HCT116 (cell line): ENCODE results near the gene LCA5L. TPM values are rescaled to one million over a fixed set of nuclear protein-coding genes. Genes with fewer than 3 reads are reported as not detected.

Source experiments
- ATAC-seq: fragments of 200-7000 bp; cut with Tn5 transposase; 2 replicates; pipeline ENCODE4 v1.9.1; 2020; ENCODE audit warnings: mild to moderate bottlenecking, moderate library complexity
- BruUV-seq: library from RNA; stranded (reverse); fragments of 400-500 nt; replicated peaks from 2 replicates; lab custom pipeline; 2021; lab: Mats Ljungman, UMichigan
- CTCF ChIA-PET: fragments of 300-600 bp; sonication (Branson Sonifier 250); formaldehyde crosslinking; loops from one replicate; lab custom pipeline; 2021; ENCODE audit warnings: antibody characterized with exemption; lab: Charles Lee
- POLR2A ChIA-PET: fragments of 300-600, 350-600 bp; sonication (Branson Sonifier 250); formaldehyde crosslinking; loops from one replicate; lab custom pipeline; 2021; ENCODE audit warnings: antibody characterized with exemption; lab: Charles Lee
- RAD21 ChIA-PET, 2 experiments: fragments of 300-600 bp; sonication (Branson Sonifier 250); formaldehyde crosslinking; loops; one replicate each; lab custom pipeline; 2023; ENCODE audit warnings: low total read pairs in 2 of 2; ENCODE audit not compliant: uncharacterized antibody in 2 of 2, unreplicated experiment in 2 of 2, low non-redundant PET in 1 of 2; lab: Charles Lee
- DNase-seq: peaks from one replicate; pipeline ENCODE4 v3.0.0-alpha.2; 2010; ENCODE audit warnings: low read depth, low spot score
- H2AFZ ChIP-seq: fragments of 200-600 bp; shearing (Covaris generic), sonication (generic); 2 replicates; pipeline ENCODE4 v1.6.1; 2017; ENCODE audit warnings: low read depth, mixed run types, mixed read lengths, antibody characterized with exemption, low read length; ENCODE audit not compliant: poor library complexity, severe bottlenecking
- H3K27ac ChIP-seq: 2 replicates; pipeline ENCODE4 v1.5.1; 2012; ENCODE audit warnings: low read depth, low read length
- H3K27me3 ChIP-seq: fragments of 200-600 bp; sonication (generic); 2 replicates; pipeline ENCODE4 v1.6.1; 2016; ENCODE audit warnings: mixed run types, low read length, mixed read lengths; ENCODE audit not compliant: insufficient read depth
- H3K36me3 ChIP-seq, 2 experiments: fragments of 200-500 bp in 1 of 2; fragments of 200-600 bp in 1 of 2; sonication (Bioruptor generic) in 1 of 2; sonication (generic) in 1 of 2; 2 replicates each; pipeline versions ENCODE4 v1.5.1 to v1.6.1; 2014 to 2016; ENCODE audit warnings: low read length in 2 of 2, inconsistent platforms in 1 of 2, mixed read lengths in 1 of 2, mixed run types in 1 of 2; ENCODE audit not compliant: insufficient read depth in 2 of 2, control insufficient read depth in 1 of 2
- H3K4me1 ChIP-seq, 2 experiments: fragments of 200-600 bp in 1 of 2; sonication (generic) in 1 of 2; 2 replicates each; pipeline versions ENCODE4 v1.5.1 to v1.6.1; 2012 to 2017; ENCODE audit warnings: low read length in 2 of 2, inconsistent platforms in 1 of 2, mild to moderate bottlenecking in 1 of 2, mixed read lengths in 1 of 2, mixed run types in 1 of 2, moderate library complexity in 1 of 2; ENCODE audit not compliant: insufficient read depth in 2 of 2, control insufficient read depth in 1 of 2
- H3K4me2 ChIP-seq: fragments of 200-600 bp; sonication (generic); 2 replicates; pipeline ENCODE4 v1.6.1; 2017; ENCODE audit warnings: mixed run types, low read length, mixed read lengths
- H3K4me3 ChIP-seq, 2 experiments: fragments of 200-600 bp in 1 of 2; sonication (generic) in 1 of 2; replicated peaks in 1 of 2; 2 replicates each; pipeline ENCODE4 v1.5.1; 2011 to 2016; ENCODE audit warnings: low read length in 2 of 2, control low read depth in 1 of 2, low read depth in 1 of 2, mild to moderate bottlenecking in 1 of 2, mixed read lengths in 1 of 2, mixed run types in 1 of 2
- H3K79me2 ChIP-seq: fragments of 200-600 bp; sonication (generic); 2 replicates; pipeline ENCODE4 v1.6.1; 2017; ENCODE audit warnings: mild to moderate bottlenecking, mixed run types, low read length, moderate library complexity, mixed read lengths; ENCODE audit not compliant: insufficient read depth
- H3K9ac ChIP-seq: fragments of 200-600 bp; sonication (generic); 2 replicates; pipeline ENCODE4 v1.6.1; 2016; ENCODE audit warnings: low read length, mixed read lengths
- H3K9me2 ChIP-seq: fragments of 200-600 bp; sonication (generic), shearing (Covaris generic); 2 replicates; pipeline ENCODE4 v1.6.1; 2017; ENCODE audit warnings: mixed run types, mild to moderate bottlenecking, moderate library complexity; ENCODE audit not compliant: insufficient read depth
- H3K9me3 ChIP-seq, 2 experiments: fragments of 200-500 bp in 1 of 2; fragments of 200-600 bp in 1 of 2; sonication (Bioruptor generic) in 1 of 2; sonication (generic) in 1 of 2; 2 replicates each; pipeline ENCODE4 v1.6.1; 2014 to 2017; ENCODE audit warnings: low read length in 2 of 2, mixed read lengths in 2 of 2, inconsistent platforms in 1 of 2, low read depth in 1 of 2, mild to moderate bottlenecking in 1 of 2, mixed run types in 1 of 2, moderate library complexity in 1 of 2; ENCODE audit not compliant: control insufficient read depth in 1 of 2, insufficient read depth in 1 of 2
- H4K20me1 ChIP-seq: fragments of 200-600 bp; sonication (generic), shearing (Covaris generic); 2 replicates; pipeline ENCODE4 v1.6.1; 2017; ENCODE audit warnings: mixed run types, mild to moderate bottlenecking, moderate library complexity; ENCODE audit not compliant: insufficient read depth
- CEBPB ChIP-seq: IDR thresholded peaks from 2 replicates; pipeline ENCODE4 v1.6.1; 2012; ENCODE audit warnings: low read depth
- ELF1 ChIP-seq: IDR thresholded peaks from 2 replicates; pipeline ENCODE4 v1.6.1; 2012; ENCODE audit warnings: low read depth, borderline replicate concordance
- EZH2phosphoT487 ChIP-seq: fragments of 200-600 bp; IDR thresholded peaks from 2 replicates; pipeline ENCODE4 v1.6.1; 2018; ENCODE audit warnings: antibody characterized with exemption, borderline replicate concordance
- POLR2A ChIP-seq: IDR thresholded peaks from 2 replicates; pipeline ENCODE4 v1.7.0; 2011; ENCODE audit warnings: borderline replicate concordance; ENCODE audit not compliant: insufficient read depth, insufficient read length; ENCODE audit errors: extremely low read depth
- RAD21 ChIP-seq: IDR thresholded peaks from 2 replicates; pipeline ENCODE4 v1.6.1; 2012; ENCODE audit warnings: low read depth, mild to moderate bottlenecking
- REST ChIP-seq: IDR thresholded peaks from 2 replicates; pipeline ENCODE4 v1.6.1; 2012; ENCODE audit warnings: low read depth
- SRF ChIP-seq: IDR thresholded peaks from 2 replicates; pipeline ENCODE4 v1.6.1; 2012; ENCODE audit warnings: low read depth
- TCF7L2 ChIP-seq: IDR thresholded peaks from 2 replicates; pipeline ENCODE4 v1.7.0; 2011; ENCODE audit warnings: borderline replicate concordance, inconsistent platforms; ENCODE audit not compliant: insufficient read depth, insufficient read length; ENCODE audit errors: extremely low read depth
- ZNF274 ChIP-seq: fragments of 200-500 bp; sonication (Bioruptor generic); IDR thresholded peaks from 2 replicates; pipeline ENCODE4 v1.6.1; 2014; ENCODE audit warnings: mild to moderate bottlenecking, low read depth, low read length, inconsistent platforms
- intact Hi-C: fragments of 100-400 bp; cut with micrococcal nuclease; formaldehyde crosslinking; loops from 2 replicates; pipeline ENCODE4 v1.10.0; 2022
- total RNA-seq: library from RNA; stranded (reverse); gene quantifications from one replicate; pipeline ENCODE4 v1.2.1, GENCODE V29; 2021; ENCODE audit not compliant: unreplicated experiment
- TF ChIP-seq, protein P1 (sequence below), 3 experiments: fragments of 200-600 bp in 1 of 3; sonication (generic) in 1 of 3; IDR thresholded peaks in 2 of 3; conservative IDR thresholded peaks in 1 of 3; 2 replicates each; pipeline ENCODE4 v1.5.1; 2012 to 2017; ENCODE audit warnings: low read depth in 2 of 3, low read length in 2 of 3, antibody characterized with exemption in 1 of 3, borderline replicate concordance in 1 of 3, control low read depth in 1 of 3, mild to moderate bottlenecking in 1 of 3, mixed read lengths in 1 of 3, mixed run types in 1 of 3, moderate library complexity in 1 of 3; ENCODE audit not compliant: insufficient read depth in 1 of 3

Gene LCA5L
- total RNA-seq, 1 experiment from 2014 or later = 1.9 TPM

- peaks cover 10 to 23% of the 10 kb centered on the region in 2 experiments; a peak in 3 of 4 replicates for H3K4me1 ChIP-seq
- H3K36me3 ChIP-seq = no peaks in the 10 kb centered on the region
- CTCF ChIA-PET = no interaction called here
- no peaks in the 10 kb centered on the region for H3K9me2 ChIP-seq
- no peak overlapping the region for H3K27ac ChIP-seq
- H3K27me3 ChIP-seq = no peaks in the 10 kb centered on the region
- H2AFZ ChIP-seq = peak overlapping the region; percentile 5
- no peaks in the 10 kb centered on the region for H4K20me1 ChIP-seq
- TF ChIP-seq POLR2A (no peak), ZNF274 (no peak), EZH2phosphoT487 (no peak), ELF1 (no peak), CEBPB (no peak), RAD21 (no peak)
- TF ChIP-seq, protein P1, sequence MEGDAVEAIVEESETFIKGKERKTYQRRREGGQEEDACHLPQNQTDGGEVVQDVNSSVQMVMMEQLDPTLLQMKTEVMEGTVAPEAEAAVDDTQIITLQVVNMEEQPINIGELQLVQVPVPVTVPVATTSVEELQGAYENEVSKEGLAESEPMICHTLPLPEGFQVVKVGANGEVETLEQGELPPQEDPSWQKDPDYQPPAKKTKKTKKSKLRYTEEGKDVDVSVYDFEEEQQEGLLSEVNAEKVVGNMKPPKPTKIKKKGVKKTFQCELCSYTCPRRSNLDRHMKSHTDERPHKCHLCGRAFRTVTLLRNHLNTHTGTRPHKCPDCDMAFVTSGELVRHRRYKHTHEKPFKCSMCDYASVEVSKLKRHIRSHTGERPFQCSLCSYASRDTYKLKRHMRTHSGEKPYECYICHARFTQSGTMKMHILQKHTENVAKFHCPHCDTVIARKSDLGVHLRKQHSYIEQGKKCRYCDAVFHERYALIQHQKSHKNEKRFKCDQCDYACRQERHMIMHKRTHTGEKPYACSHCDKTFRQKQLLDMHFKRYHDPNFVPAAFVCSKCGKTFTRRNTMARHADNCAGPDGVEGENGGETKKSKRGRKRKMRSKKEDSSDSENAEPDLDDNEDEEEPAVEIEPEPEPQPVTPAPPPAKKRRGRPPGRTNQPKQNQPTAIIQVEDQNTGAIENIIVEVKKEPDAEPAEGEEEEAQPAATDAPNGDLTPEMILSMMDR (IDR thresholded peaks at IDR 0.05 in 2 of 3, conservative IDR thresholded peaks at IDR 0.05 in 1 of 3; ENCODE audit: borderline replicate concordance in 1 of 3, insufficient read depth in 1 of 3, low read depth in 2 of 3, low read length in 2 of 3) = peak in 2 of 3 experiments; percentile 28 to 35; a peak in 3 of 6 replicates
- TF ChIP-seq, all 23 proteins: peak for 1
- no peaks in the 10 kb centered on the region for H3K79me2 ChIP-seq
- H3K9ac ChIP-seq = no peak overlapping the region
- H3K4me2 ChIP-seq = peak overlapping the region; percentile 5; the same call in 1 of the 2 replicates
- no peak for ATAC-seq
- H3K9me3 ChIP-seq = no peaks in the 10 kb centered on the region
- ChIA-PET POLR2A (no interaction called here), RAD21 (no interaction called here)
- H3K4me3 ChIP-seq = no peak overlapping the region
- intact Hi-C loops = no loop called here
- DNase-seq = no peak
- no TSS peak for BruUV-seq
These were observed 68.0 kb downstream of the LCA5L start for GRCh38 chr21:39377444-39378050.

DNA sequence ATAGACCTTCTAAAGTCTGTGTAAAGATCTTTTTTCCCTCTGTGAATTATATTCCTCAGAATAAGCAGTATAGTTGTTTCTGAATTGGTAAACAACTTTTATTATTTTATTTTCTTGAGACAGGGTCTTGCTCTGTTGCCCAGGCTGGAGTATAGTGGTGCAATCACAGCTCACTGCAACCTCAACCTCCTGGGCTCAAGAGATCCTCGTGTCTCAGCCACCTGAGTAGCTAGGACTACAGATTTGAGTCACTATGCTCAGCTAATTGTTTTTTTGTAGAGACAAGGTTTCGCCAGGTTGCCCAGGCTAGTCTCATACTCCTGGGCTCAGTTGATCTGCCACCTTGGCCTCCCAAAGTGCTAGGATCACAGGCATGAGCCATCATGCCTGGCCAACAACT is 70.1 kb downstream of the LCA5L start:
- Histone ChIP-seq H4K20me1 (no peaks in the 10 kb centered on the region), H3K4me2 (no peak overlapping the region), H3K4me1 (peaks cover 3 to 15% of the 10 kb centered on the region in 2 experiments; a peak in 3 of 4 replicates), H3K27ac (no peak overlapping the region), H3K79me2 (no peaks in the 10 kb centered on the region), H3K9me2 (no peaks in the 10 kb centered on the region), H2AFZ (no peak overlapping the region), H3K9ac (no peak overlapping the region), H3K9me3 (no peaks in the 10 kb centered on the region), H3K36me3 (no peaks in the 10 kb centered on the region), H3K27me3 (no peaks in the 10 kb centered on the region), H3K4me3 (no peak overlapping the region)
- BruUV-seq = no TSS peak
- ChIA-PET CTCF (no interaction called here), POLR2A (interaction anchor here (1.0 kb wide), 1 partner anchor 26 kb away, joined by 3 read pairs; no protein-coding TSS in a partner anchor), RAD21 (no interaction called here)
- intact Hi-C loops = no loop called here
- DNase-seq (no peak), ATAC-seq (no peak)
- no peak for TF ChIP-seq REST
- TF ChIP-seq, protein P1 (IDR thresholded peaks at IDR 0.05 in 2 of 3, conservative IDR thresholded peaks at IDR 0.05 in 1 of 3; ENCODE audit: borderline replicate concordance in 1 of 3, insufficient read depth in 1 of 3, low read depth in 2 of 3, low read length in 2 of 3) = no peak
- no peak for TF ChIP-seq TCF7L2
- no peak for TF ChIP-seq SRF
- no peak for TF ChIP-seq POLR2A
